GM19023 (cell line): Measurements from ENCODE around the gene NEU2.
"Not testable (repeated sequence)": the region's sequence is repeated elsewhere in the genome, so short reads cannot be mapped to it uniquely, and the experiment has no call there.

Experiments
- ATAC-seq: cut with Tn5 transposase; IDR thresholded peaks from one replicate; pipeline ENCODE4 v1.9.1; 2021; ENCODE audit warnings: mild to moderate bottlenecking, moderate library complexity; ENCODE audit not compliant: unreplicated experiment

Gene NEU2

GRCh38 chr2:233055362-233055761 is 22.9 kb downstream of the NEU2 start:
- ATAC-seq, result no peak

GRCh38 chr2:233056961-233057605 is 24.6 kb downstream of the NEU2 start:
- ATAC-seq, result no peak

GRCh38 chr2:233058717-233059546 is 26.5 kb downstream of the NEU2 start:
- ATAC-seq, result no peak

- no peak for ATAC-seq
Measured at GRCh38 chr2:233059547-233059796, 27.0 kb downstream of the NEU2 start.

- peak; percentile 43 for ATAC-seq
Measured at GRCh38 chr2:233059797-233060500, 27.5 kb downstream of the NEU2 start, which contains the start of gene INPP5D. Gene INPP5D, plus strand, starts transcription at chr2:233060342. Its CDS starts 137 bp downstream, at chr2:233060479.

GRCh38 chr2:233060501-233060979 is 28.1 kb downstream of the NEU2 start:
- ATAC-seq, result no peak

GRCh38 chr2:233060980-233061590 is 28.6 kb downstream of the NEU2 start:
- ATAC-seq, result peak; percentile 36

GRCh38 chr2:233061591-233062450 is 29.3 kb downstream of the NEU2 start:
- ATAC-seq, result peak; percentile 41

GRCh38 chr2:233062451-233062850 is 30.0 kb downstream of the NEU2 start:
- no peak for ATAC-seq

GRCh38 chr2:233062946-233063268 is 30.4 kb downstream of the NEU2 start:
- no peak for ATAC-seq

GRCh38 chr2:233063269-233063975 is 30.9 kb downstream of the NEU2 start:
- peak; percentile 36 for ATAC-seq

GRCh38 chr2:233063976-233064411 is 31.5 kb downstream of the NEU2 start:
- ATAC-seq, result no peak

- no peak for ATAC-seq
Measured at GRCh38 chr2:233064530-233065199, 32.2 kb downstream of the NEU2 start.

GRCh38 chr2:233065200-233065589 is 32.7 kb downstream of the NEU2 start:
- ATAC-seq, result not testable (repeated sequence)

- ATAC-seq, result no peak
Measured at GRCh38 chr2:233065954-233066470, 33.5 kb downstream of the NEU2 start.

GRCh38 chr2:233068762-233069418 is 36.4 kb downstream of the NEU2 start:
- ATAC-seq, result no peak

- ATAC-seq, result no peak
Measured at GRCh38 chr2:233072838-233073237, 40.4 kb downstream of the NEU2 start.

- no peak for ATAC-seq
Measured at GRCh38 chr2:233074106-233074505, 41.6 kb downstream of the NEU2 start.
